HG03135 (cell line): ENCODE data around the gene ARSJ.
"Not testable (repeated sequence)": the region's sequence is repeated elsewhere in the genome, so short reads cannot be mapped to it uniquely, and the experiment has no call there.

Experiments used
- ATAC-seq: cut with Tn5 transposase; IDR thresholded peaks from one replicate; pipeline ENCODE4 v1.9.1; 2021; ENCODE audit warnings: mild to moderate bottlenecking, moderate library complexity; ENCODE audit not compliant: unreplicated experiment

The ARSJ gene

GRCh38 chr4:113979148-113979904 lies at the start of gene ARSJ:
Gene ARSJ (minus strand): TSS chr4:113979647. CDS start chr4:113978834, 813 bp downstream.
- ATAC-seq = no peak

- no peak for ATAC-seq
Measured at GRCh38 chr4:114028071-114028470, 48.6 kb upstream of the ARSJ start.

- no peak for ATAC-seq
Measured at GRCh38 chr4:114027596-114027995, 48.1 kb upstream of the ARSJ start.

- no peak for ATAC-seq
Measured at GRCh38 chr4:114026447-114026846, 47.0 kb upstream of the ARSJ start.

- ATAC-seq = peak; percentile 75
Measured at GRCh38 chr4:114025176-114025777, 45.8 kb upstream of the ARSJ start.

GRCh38 chr4:114021451-114021850 lies 42.0 kb upstream of the ARSJ start:
- ATAC-seq = no peak

- no peak for ATAC-seq
Measured at GRCh38 chr4:114019969-114020358, 40.5 kb upstream of the ARSJ start.

- no peak for ATAC-seq
Measured at GRCh38 chr4:114019276-114019968, 40.0 kb upstream of the ARSJ start.

- ATAC-seq = no peak
Measured at GRCh38 chr4:114017120-114017917, 37.9 kb upstream of the ARSJ start.

GRCh38 chr4:114015444-114015899 lies 36.0 kb upstream of the ARSJ start:
- ATAC-seq = no peak

GRCh38 chr4:114013201-114013600 lies 33.8 kb upstream of the ARSJ start:
- ATAC-seq = not testable (repeated sequence)

GRCh38 chr4:114012749-114013148 lies 33.3 kb upstream of the ARSJ start:
- no peak for ATAC-seq

- ATAC-seq = no peak
Measured at GRCh38 chr4:114005569-114006442, 26.4 kb upstream of the ARSJ start.

- not testable (repeated sequence) for ATAC-seq
Measured at GRCh38 chr4:114004483-114005226, 25.2 kb upstream of the ARSJ start.

GRCh38 chr4:113998531-113998930 lies 19.1 kb upstream of the ARSJ start:
- ATAC-seq = no peak

GRCh38 chr4:113998079-113998478 lies 18.6 kb upstream of the ARSJ start:
- ATAC-seq = no peak

- no peak for ATAC-seq
Measured at GRCh38 chr4:113997206-113997605, 17.8 kb upstream of the ARSJ start.

- ATAC-seq = no peak
Measured at GRCh38 chr4:113996599-113997177, 17.2 kb upstream of the ARSJ start.

GRCh38 chr4:113993887-113994286 lies 14.4 kb upstream of the ARSJ start:
- ATAC-seq = no peak
